ENCODE measurements around the gene MSTO1. TPM values are rescaled to one million over a fixed set of nuclear protein-coding genes. Genes with fewer than 3 reads are reported as not detected.
A peak's percentile ranks its signal among the peaks of the same experiment; 100 is the strongest.
"Not testable (repeated sequence)": the region's sequence is repeated elsewhere in the genome, so short reads cannot be mapped to it uniquely, and the experiment has no call there.

Gene MSTO1
- total RNA-seq, 1 donor from 2014 or later: 29.4 TPM

DNA sequence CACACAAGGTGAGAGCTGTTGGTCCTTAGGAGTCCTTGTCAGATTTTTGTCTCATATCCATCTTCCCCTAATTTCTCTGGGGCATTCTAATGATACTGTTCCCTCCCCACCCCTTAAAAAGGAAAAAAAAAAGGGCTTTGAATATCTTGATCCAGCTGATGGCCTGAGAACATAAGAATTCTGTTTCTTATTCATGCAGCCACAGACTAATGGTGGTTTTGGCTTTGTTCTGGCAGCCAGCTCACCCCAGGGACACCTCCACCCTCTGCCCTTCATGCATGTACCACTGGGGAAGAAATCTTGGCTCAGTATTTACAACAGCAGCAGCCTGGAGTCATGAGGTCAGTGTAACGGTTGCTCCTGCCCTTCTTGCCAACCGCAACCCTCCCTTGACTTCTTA is 3.2 kb downstream of the MSTO1 start:
- not testable (repeated sequence) for DNase-seq

DNA sequence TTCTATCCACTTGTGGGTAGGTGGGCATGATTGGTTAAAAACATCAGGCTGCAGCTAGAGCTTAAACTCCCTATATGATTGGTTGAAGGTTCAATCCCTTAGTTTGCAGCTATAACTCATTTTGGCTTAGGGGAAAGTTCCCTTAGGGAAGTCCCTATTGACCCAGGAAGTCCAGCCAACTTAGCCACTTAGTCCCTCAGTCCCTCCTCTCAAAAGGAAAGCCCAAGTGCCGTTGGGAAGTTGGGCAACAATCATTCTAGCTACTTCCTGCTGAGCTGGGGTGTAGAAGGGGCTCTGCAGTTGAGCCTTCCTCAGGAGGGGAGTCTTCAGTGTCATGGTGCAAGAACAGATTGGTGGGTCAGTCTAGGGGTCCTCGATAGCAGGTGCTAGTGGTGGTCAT is 12.2 kb downstream of the MSTO1 start:
- DNase-seq: no peak

GRCh38 chr1:155623357-155623756 is 13.3 kb downstream of the MSTO1 start:
- no peak for DNase-seq

GRCh38 chr1:155626428-155626827 is 16.4 kb downstream of the MSTO1 start:
- DNase-seq: not testable (repeated sequence)

DNA sequence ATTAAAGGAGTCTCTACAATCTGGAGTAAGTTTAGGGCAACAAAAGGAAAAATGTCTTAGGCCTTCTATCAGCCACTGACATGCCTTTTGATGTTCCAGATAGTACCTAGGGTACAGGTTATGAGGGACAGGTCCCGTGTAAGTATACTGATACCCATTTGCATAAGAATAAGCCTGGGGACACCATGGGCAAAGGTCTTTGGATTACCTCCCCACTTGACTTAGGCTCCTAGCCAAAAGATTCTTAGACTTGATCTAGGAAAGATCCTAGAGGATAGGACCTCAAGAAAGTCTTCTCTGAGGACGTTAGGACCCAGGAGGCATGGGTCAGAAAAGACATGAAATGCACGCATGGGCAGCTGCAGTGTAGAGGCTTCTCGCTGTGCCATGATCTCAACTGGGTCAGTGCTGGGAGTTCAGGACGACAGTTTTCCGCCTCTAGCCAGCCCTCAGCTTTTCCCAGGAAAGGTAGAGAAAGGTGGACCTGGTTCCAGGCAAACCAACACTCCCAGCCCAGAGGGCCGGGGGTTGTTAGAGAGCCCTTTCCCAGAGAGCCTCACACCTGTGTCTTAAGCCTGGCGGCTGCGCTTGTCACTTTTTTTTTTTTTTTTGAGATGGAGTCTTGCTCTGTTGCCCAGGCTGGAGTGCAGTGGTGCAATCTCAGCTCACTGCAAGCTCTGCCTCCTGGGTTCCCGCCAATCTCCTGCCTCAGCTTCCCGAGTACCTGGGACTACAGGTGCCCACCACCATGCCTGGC is 26.6 kb downstream of the MSTO1 start:
- DNase-seq: no peak

GRCh38 chr1:155640367-155640766 is 30.3 kb downstream of the MSTO1 start:
- no peak for DNase-seq

GRCh38 chr1:155642559-155643180 is 32.7 kb downstream of the MSTO1 start:
- not testable (repeated sequence) for DNase-seq

- DNase-seq: no peak
These were observed 33.2 kb downstream of the MSTO1 start for GRCh38 chr1:155643230-155643629.

DNA sequence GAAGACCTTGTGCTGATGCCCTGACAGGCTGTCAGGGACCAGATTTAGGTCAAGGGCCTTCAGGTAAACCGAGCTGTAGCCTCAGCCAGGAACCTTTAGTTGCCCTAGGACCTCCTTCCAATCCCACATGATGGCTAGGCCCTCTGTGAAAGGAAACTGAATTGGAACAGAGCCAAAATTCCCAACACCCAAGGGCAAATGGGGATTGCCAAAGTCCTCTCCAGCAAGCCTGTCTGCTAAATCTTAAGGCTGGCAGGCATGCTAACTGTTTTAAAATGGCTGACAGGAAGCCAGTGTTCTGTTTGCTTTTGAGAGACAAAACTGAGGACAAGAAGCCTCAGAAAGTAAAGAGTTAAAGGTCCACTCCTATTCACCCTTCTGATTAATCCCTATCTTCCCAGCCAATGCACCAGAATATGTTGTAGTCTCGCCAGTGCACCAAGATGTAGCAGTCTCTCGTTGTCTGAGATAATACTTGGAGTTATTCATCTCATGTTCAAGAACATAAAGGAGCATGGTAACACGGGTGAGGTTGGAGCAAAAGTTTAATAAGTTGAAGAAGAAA is 35.1 kb downstream of the MSTO1 start:
- DNase-seq: no peak

DNA sequence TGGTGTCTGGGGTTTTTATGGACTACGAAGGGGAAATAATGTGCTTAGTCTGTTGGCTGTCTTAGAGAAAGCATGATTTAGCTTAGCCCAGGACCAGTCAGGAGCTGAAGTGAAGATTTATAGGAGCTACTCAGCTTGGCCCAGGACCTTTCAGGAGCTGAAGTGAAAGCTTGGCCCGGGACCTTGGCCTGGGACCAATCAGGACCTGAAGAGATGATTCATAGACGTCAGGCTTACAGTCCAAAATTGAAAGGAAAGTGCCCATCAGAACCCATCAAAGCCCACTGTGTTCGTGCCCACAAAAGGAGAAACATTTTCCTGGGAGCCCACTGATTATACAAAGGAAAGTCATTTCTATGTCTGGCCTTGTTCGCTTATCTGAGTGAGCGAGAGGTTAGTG is 35.6 kb downstream of the MSTO1 start:
- DNase-seq: no peak

- DNase-seq: peak; percentile 6
These were observed 36.3 kb downstream of the MSTO1 start for GRCh38 chr1:155646307-155646706.

GRCh38 chr1:155648207-155649147 is 38.5 kb downstream of the MSTO1 start:
- peak; percentile 24 for DNase-seq

DNA sequence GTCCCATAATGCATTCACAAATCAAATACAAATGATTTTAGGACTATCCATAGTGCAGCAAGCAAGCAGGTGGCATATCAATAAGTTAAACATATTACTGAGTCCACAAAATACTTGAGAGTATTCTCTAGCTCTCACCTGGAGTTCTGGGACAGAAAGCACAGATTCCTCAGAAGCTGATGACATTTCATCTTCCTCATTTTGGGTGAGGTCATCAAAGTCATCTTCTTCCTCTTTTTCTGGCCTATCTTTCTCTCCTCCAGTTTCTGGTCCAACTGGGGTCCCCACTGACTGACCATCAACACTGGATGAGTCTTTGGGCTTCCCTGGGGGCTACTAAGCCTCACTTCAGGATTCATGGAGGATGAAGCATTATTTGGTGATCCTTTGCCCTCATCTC is 39.7 kb downstream of the MSTO1 start:
- no peak for DNase-seq

- DNase-seq: no peak
These were observed 40.3 kb downstream of the MSTO1 start for GRCh38 chr1:155650231-155650757.

- DNase-seq: no peak
These were observed 42.0 kb downstream of the MSTO1 start for GRCh38 chr1:155651861-155652661.

GRCh38 chr1:155652951-155653350 is 42.9 kb downstream of the MSTO1 start:
- no peak for DNase-seq

GRCh38 chr1:155657463-155657862 is 47.4 kb downstream of the MSTO1 start:
- no peak for DNase-seq

DNA sequence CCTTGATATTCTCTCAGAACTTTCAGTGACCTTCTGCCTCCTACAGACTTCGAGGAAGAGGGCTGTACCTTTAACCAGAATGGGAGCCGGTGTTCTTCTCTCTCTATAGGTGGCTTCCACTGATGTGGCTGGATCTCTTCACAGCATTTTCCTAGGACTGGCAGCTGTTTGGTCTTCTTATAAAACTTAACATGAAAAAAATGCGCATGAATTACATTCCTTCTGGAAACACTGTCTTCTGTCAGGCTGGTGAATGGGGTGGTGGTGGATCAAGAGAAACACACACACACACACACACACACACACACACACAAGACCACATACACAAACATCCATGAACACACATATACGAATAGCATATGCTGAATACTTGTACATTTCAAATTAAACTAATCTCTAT is 51.2 kb downstream of the MSTO1 start:
- DNase-seq: not testable (repeated sequence)
